ENCODE data around the gene DNAH8. TPM values are rescaled to one million over a fixed set of nuclear protein-coding genes. Genes with fewer than 3 reads are reported as not detected.
"Not testable (repeated sequence)": the region's sequence is repeated elsewhere in the genome, so short reads cannot be mapped to it uniquely, and the experiment has no call there.

The DNAH8 gene
- total RNA-seq, 1 experiment from 2014 or later, result not detected

DNA sequence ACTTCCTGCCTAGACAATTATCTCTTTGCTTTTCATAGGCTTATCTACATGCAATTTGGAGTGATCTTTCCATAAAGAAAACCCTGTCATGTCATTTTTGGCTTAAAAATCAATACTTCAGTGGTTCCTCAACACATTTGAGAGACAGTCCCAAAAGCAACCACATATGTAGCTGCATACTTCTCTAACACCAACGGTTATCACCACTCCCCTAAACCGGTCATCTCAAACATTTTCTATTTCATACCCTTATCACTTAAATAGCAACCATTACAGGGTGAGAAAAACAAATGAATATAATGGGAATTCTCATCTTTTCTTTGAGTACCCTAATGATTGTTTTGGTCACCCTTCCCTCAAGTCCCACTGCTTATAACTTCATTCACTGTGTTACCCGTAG, 17.3 kb upstream of the DNAH8 start:
- no peak for DNase-seq (ENCODE audit: low read depth)

DNA sequence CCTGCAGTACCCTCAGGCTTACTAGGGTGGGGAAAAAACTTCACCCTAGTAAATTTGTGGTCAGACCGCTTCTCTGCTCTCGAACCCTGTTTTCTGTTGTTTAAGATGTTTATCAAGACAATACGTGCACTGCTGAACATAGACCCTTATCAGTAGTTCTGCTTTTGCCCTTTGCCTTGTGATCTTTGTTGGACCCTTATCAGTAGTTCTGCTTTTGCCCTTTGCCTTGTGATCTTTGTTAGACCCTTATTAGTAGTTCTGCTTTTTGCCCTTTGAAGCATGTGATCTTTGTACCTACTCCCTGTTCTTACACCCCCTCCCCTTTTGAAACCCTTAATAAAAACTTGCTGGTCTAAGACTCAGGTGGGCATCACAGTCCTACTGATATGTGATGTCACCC, 15.4 kb upstream of the DNAH8 start:
- not testable (repeated sequence) for DNase-seq (ENCODE audit: low read depth)

DNA sequence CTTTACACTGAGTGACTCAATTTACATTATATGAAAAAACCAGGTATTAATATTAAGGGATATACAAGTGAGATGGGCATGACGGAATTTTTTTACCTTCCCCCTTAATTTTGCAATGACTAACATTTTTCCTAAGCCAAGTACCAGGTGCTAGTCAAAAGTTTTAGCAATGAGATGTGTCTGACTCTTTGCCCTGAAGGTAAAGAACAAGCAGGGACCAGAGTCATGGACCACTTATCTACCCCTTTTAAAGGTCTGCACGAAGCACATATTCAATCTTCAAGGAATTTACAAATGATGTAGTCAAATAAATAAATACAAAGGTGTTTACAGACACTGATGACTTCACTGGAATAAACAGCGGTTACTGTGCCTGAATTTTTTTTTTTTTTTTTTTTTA, 13.6 kb upstream of the DNAH8 start:
- no peak for DNase-seq (ENCODE audit: low read depth)

DNA sequence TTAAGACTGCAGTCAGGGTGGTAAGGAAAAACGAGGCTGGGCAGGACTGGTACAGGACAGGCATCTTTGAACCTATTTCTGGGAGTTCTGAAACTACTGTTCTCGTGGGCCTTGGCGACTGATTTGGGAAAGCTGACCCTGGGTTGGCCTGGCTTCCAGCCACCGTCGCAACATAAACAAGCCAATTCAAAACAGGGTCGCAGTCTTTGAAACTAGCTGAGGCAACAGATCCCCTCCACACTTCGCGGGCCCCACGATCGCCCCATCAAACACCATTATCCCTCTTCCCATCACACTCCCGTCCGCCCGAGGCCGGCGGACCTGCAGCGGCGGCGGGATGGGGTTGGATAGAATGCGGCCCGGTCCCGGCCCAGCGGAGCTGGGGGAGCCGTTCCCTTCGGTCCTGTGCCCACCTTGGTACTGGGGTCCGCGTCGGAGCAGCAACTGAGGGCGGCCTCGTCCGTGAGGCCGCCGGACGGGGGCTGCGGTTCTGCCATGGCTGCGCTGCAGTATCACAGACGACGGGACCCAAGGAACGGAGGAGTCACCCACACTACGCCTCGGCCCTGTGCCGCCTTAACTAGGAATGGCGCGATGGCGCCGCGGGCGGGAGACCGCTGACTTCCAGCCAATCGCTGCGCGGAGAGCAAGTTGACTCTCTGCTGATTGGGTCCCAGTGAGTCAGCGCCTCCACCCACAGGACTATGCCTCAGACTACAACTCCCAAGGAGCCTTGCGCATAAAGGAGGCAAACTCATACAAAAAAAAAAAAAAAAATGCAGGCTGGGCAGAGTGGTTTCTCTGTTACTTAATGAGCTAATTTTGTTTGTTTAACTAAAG, 12.3 kb upstream of the DNAH8 start, which contains the start of gene GLO1:
GLO1 (minus strand) TSS at position 588 of the 840 bp plus-strand sequence; CDS start at position 497, 91 bp downstream.
- peak; percentile 98 for DNase-seq (ENCODE audit: low read depth)

DNA sequence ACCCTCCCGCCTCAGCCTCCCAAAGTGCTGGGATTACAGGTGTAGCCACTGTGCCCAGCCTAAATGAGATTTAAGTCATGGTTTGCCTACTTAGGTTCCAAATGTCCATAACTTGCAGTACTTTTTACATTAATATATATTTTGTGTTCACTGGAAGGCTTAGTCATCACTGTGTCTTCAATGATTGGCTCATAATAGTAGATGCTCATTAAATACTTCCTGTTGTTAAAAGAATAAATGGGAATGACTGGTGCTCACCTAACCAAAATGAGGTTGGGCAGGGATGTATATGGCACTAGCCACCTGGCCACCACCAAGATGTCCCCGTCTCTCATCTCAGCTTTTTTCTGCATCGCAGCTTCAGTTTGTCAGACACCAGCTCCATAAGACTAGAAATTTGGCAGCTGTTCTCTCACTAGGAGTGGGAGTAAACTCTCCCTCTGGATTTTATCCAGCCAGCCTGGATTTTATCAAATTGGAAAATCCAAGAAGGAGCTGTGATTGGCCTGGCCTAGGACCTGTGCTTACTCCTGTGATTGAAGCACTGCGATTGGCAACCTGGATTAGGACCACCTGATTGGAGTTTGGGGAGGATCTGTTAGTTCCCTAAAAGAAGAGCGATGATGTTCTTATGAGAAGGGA, 11.0 kb upstream of the DNAH8 start:
- DNase-seq (ENCODE audit: low read depth), result no peak

DNA sequence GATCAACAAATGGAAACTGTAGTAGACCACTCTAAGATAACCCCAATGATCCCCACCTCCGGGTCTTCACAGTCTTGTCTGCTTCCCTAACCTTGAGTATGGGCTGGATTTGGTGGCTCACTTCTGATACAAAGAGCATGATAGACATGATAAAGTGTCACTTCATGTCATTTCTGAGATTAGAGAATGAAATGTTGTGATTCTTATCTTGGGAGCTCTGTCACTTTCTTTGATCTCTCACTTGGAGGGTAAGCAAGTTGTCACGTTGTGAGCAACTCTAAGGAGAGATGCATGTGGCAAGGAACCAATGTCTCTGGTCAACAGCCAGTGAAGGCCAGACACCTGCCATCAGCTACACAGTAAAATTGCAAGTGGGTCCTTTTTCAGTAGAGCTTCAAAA, 9.2 kb upstream of the DNAH8 start:
- no peak for DNase-seq (ENCODE audit: low read depth)

DNA sequence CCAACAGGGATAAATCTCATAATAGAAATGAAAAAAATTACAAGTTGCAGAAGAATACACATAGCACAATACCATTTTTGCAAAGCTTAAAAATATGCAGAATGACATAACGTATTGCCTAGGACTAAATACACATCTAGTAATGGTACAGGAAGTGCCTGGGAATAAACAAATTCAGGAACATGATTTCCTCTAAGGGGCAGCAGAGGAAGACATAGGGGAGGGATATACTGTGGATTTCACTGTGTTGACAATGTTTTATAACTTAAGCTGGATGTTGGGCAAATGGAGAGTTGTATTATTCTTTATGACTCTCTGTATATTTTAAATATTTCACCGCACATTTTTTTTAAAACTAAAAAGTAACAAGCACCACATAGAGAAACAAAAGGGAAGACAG, 6.6 kb upstream of the DNAH8 start:
- no peak for DNase-seq (ENCODE audit: low read depth)

DNA sequence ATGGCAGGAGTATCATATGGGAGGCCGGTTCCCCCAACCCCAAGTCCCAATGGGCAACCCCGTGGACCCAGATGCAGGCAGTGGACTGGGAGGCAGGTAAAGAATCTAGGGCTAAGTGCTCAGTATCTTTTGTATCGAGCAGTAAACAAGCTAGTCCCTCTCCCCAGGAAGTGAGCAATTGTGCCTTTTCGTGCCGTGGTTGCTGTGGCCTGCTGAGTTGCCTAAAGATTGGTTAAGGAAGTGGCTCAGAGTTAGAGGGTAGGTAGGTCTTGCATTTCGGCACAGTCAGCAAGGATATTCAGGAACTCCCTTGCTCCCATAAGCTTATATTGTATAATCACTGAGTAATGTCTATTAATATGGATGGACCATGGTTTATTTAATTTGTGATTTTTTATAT, 1.3 kb upstream of the DNAH8 start:
- peak; percentile 6 for DNase-seq (ENCODE audit: low read depth)

DNA sequence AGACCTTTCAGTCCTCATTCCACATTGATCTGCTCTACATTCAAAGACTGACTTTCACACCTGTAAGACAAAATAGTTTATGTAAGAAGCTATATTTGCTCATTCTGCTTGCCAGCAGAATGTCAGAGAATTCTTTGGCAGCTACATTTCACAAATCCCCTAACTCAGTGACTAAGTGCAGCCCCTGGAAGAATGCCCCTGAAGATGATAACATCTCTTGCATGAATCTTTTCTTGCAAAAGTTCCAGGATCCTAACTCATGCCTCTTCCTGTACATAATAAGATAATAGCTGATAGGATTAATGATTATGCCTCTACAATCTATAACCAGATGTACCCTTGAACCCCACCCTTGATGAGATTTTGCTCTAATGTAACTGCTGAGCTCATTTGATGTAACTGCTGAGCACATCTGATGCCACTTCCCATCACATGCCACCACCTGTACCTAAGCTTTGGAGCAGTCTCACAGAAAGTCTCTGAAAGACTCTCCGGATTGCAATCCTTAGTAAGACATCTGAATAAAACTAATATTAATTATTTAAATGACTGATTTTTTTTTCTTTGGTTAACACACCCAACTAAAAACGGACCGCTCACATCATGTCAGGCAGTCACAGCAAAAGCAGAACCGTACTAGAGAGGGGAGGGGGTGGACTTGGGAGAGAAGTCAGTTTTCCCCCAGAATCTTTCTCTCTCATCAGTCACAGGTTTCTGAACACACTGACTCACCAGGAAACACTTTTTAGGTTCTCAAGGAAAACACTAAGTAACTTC, 684 bp upstream of the DNAH8 start:
- no peak for DNase-seq (ENCODE audit: low read depth)

DNA sequence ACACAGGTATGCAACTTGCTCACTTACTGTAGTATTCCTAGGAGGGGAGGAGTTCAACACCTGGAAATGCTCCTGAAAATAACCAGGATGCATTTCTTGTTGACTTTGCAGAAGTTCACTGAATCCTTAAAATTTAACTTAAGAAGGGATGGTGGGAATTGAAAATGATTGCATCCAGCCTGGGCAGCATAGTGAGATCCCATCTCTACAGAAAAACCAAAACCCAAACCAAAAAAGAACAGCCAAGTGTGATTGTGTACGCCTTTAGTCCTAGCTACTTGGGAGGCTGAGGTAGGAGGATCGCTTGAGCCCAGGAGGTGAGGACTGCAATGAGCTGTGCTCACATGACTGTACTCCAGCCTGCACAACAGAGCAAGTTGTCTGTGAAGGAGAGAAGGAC, 1.7 kb downstream of the DNAH8 start:
- no peak for DNase-seq (ENCODE audit: low read depth)

DNA sequence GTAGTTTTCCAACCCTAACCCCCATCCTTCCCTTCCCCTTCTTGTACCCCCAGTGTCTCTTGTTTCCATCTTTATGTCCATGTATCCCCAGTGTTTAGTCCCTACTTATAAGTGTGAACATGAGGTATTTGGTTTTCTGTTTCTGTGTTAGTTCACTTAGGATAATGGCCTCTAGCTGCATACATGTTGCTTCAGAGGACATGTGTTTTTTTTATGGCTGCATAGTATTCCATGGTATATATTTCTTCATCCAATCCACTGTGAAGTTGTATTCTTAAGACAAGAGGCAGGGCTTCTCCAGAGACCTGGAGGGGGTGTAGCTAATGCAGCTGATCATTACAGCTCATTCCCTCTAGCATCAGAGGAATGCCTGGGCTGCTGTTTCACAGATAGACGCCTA, 4.2 kb downstream of the DNAH8 start:
- no peak for DNase-seq (ENCODE audit: low read depth)

DNA sequence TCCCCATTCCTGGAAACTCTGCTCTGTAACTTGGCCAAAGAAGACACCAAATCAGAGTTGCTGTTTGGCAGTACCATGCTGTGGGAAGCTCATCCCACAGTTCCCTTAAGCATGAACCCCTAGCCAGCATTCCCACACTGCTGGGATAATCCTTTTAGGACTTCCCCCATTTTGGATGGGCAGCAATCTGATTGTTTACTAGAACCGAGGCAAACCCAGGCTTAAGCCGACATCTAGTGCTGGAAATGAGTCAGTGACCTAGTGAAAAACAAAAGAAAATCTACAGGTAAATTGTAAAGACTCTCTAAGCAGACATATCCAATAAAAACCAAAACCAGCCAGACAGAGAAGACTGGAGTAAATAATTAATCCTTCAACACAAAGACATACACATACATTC, 5.2 kb downstream of the DNAH8 start:
- DNase-seq (ENCODE audit: low read depth), result peak; percentile 12

DNA sequence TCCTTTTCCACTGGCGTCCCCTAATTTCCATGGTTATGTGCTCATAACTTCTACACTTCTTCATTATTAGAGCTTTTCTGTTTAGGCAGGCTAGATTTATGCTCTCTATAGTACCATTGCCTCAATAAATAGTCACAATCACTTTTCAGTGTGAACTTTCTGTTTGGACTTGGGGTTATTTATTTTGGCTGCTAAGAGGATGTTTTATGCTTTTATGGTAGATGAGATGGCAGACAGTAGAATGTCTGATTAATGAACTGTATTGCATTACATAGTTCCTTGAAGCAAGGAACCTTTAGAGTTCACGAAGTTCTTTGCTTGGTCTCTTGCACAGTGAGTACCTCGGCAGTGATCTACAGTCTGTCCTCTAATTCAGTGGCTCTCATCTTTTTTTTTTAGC, 6.9 kb downstream of the DNAH8 start:
- DNase-seq (ENCODE audit: low read depth), result no peak

DNA sequence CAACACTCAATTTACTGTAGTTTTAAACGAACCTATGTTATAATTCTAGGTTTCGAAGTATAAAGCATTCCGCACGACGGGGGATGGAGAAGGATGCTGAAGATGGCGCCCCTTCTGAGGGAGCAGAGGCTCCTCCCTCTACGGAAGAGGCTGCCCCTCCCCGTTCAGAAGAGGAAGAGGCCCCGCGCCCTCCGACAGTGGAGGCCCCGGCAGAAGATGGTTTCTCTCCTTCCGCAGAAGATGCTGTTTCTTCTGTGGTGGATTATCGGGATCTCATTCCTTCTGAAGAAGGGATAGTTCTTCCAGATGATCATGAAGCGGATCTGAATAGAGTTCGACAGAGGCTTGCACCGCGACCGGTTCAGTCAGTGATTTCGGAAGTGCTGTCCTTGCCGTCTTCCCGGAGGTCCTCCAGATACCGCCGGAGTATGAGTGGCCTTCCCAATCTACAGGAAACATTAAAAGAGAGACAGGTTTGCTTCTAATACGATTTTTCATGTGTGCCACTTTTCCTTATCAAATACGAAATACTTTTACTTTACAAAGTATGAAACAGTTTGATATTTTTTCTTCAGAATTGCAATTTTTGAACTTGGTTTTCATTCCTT, 7.7 kb downstream of the DNAH8 start:
- DNase-seq (ENCODE audit: low read depth), result no peak

DNA sequence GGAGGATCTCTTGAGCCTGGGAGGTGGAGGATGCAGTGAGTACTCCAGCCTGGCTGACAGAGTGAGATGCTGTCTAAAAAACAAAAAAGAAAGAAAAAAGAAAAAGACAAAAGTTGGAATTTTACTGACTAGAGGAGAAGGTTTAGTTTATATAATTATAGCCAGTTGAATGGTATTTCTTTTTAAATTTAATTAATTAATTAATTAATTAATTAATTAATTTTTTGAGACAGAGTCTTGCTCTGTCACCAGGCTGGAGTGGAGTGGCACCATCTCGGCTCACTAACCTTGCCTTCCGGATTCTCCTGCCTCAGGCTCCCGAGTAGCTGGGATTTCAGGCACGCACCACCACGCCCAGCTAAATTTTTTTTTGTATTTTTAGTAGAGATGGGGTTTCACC, 8.7 kb downstream of the DNAH8 start:
- no peak for DNase-seq (ENCODE audit: low read depth)

DNA sequence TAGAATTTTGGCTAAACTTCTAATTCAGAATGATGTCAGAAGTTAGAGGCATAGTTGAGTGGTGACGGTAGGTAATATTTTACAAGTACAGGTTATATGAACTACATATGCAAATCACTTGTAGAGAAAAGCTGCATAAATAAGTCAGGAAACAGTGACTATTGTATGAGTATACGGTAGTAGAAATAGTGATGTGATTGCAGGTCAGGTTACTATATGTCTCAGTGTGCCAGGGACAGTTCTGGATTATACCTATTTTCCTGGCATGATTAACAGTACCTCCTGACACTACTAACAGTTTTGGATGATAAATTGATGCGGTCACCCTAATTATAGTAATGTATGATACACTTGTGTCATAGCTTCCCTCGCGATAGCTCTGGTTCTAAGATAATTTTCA, 9.2 kb downstream of the DNAH8 start:
- no peak for DNase-seq (ENCODE audit: low read depth)

DNA sequence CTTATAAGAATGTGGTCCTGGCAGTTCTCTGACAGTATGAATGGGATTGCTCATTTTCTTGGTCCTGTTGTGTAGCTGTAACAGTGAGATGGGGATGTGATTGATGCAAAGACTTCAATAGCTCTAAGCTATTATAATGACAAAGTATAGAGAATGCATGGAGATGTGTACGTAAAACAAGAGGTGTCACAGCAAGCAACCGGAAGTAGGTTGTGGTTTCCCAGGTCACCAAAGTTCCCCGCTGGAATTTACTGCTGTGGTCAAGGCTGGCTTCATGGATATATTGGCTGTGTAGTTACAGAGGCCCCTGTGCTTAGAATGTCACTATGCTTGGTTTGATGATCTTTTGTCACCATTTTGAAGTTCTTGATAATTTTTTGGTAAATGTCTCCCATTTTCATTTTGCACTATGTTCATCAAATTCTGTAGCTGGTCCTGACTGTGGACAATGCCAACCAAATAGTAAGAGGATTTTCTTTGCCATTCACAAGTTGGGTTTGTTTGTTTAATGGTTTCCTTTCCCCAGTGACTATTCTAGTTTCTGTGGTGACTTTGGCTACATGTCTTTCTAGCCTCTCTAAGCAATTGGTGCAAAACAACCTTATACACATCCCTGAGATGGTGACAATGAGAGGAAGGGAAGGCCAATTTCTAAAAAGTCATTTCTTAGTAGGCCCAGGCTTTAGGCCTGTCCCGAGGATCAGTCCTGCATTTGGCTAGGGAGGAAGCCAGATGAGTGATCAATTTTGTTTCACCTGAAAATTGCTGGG, 10.5 kb downstream of the DNAH8 start:
- no peak for DNase-seq (ENCODE audit: low read depth)

DNA sequence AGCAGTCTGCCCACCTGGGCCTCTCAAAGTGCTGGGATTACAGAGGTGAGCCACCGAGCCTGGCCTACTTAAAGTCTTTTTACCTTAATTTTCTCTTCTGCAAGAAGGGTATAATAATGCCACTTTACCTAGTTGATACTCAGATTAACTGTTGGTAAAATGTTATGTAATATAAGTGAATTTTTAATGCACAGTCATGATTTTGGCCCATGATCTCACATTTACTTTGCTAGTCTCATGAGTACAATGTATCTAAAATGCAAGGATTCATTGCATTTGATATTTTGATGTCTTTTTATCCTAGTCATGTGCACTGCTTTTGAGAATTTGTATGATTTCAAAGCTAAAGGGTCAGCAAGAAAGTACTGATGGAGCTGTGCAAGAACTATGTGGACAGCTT, 13.1 kb downstream of the DNAH8 start:
- no peak for DNase-seq (ENCODE audit: low read depth)

DNA sequence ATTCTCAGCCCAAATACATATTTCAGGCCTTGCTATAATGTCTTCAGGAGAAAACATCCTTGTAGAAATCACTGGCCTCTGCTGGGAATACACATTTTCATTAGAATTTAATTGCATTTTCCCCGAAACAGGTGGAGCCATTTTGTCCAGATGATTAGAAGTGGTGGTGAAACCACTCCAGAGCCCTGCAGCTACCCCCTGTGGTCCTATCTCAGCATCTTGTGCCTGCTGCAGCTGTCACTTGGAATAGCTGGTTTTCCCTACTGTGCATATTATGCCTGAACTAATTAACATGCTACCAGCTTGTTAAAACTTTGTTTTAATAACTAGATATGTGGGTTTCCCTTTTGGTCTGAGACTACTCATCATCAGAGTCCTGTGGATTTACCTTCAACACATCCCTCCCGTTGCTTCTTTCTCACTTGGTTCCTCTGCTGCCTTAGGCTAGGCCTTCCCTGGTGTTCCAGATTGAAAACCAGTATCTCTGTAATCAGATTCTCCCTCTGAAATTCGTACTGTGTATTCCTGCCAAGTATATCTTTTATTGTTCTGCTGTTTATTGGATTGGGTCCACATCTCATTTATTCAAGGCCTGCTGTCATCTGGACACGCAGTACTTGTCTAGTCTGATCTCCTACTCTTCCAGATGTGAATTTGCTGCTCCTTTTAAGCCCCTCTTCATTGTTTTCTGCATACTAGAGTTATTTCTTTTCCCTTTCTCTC, 15.2 kb downstream of the DNAH8 start:
- DNase-seq (ENCODE audit: low read depth), result no peak

DNA sequence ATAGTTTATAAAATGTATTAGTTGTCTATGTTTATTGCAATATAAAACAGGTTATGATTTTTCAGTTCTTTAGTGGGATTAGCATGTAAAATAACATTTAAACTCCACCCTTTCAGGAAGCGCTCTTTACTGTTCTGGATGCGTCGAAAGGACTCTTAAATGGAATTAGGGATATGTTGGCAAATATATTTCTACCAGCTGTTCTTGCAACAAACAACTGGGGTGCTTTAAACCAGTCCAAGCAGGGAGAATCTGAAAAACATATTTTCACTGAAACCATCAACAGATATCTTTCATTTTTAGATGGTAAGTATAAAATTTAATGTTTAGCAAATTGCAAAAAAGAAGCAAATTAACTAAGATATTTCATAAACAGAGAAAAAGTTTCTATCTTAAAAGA, 21.8 kb downstream of the DNAH8 start:
- DNase-seq (ENCODE audit: low read depth), result no peak

DNA sequence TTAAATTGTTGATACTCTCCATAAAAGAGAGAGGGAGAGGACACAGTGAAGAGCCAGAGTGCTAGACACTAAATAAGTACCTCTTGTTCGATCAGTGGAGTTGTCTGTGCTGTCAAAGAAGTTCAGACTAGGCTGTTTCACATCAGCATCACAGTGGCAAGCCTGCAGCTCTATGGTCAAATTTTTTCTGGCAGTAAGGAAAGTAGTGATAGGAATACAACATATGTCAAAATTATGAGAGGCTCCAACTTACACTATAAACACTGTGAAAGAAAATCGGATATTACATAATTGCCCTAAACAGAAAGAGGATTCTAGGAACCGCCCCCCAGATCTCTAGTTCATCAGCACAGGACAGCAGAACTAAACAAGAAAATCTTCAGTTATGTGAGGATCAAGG, 23.1 kb downstream of the DNAH8 start:
- DNase-seq (ENCODE audit: low read depth), result no peak
